Activated CD8-positive, alpha-beta memory T cell treated with anti-CD3 and anti-CD28 coated beads, Interleukin-2, amount 50 U/mL, for 1 hour (primary cell): ENCODE data around the gene SHISA6.

Experiments
- DNase-seq: peaks from one replicate; pipeline ENCODE4 v3.0.0-alpha.2; 2020; ENCODE audit errors: extremely low read depth

Gene SHISA6

DNA sequence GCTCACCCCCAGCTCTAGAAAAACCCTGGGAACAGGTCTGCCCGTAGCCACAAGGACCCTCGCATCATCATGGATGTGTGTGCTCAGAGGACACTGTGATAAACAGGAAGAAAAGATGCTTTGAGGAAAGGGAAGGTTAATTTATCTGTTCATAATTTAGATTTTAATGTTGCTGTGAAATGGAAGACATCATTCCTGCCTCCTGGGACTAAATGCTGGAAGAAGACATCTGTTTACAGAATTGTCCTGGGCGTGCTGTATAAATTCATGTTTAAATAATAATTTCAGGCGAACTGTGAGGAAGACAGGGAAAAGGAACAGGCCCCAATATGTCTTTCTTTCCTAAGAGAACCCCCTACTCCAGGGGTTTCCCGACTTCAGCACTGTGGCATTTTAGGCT, 112.6 kb downstream of the SHISA6 start:
- no peak for DNase-seq

DNA sequence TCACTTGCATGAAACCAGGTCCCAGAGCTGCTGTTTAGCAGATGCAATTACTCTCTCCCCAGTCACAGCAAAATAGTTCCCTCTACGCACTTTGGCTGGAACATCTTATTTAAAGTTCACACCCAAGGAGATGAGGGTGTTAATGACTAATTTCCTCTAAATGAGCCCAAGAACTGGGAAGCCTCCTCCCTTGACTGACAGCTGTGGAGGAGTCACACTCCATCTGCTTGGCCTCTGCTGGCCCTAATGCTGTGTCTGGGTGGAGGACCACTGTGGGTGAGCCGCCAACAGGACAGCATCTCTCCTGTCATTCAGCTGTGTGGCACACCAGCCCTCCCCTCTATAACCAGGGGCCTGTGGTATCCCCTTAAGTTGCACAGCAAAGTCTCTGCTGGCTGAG, 115.4 kb downstream of the SHISA6 start:
- DNase-seq, result no peak

DNA sequence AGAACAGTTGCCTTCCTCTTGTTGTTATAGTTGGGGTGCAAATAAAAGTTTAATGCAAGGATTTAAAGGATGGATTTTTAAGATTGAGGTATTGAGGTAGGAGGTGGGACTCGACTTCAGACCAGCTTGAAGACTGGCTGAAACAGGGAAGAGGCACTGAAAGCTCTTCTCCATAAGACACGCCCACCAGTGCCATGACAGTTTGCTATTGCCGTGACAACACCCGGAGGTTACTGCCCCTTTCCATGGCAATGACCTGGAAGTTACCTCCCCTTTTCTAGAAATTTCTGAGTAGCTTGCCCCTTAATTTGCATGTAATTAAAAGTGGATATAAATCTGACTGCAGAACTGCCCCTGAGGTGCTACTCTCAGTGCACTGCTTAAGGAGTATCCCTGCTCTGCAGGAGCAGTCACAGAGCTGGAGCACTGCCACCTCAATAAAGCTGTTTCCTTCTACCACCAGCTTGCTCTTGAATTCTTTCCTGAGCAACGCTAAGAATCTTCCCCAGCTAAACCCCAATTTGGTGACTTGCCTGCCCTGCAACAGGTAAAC, 122.6 kb downstream of the SHISA6 start:
- no peak for DNase-seq

DNA sequence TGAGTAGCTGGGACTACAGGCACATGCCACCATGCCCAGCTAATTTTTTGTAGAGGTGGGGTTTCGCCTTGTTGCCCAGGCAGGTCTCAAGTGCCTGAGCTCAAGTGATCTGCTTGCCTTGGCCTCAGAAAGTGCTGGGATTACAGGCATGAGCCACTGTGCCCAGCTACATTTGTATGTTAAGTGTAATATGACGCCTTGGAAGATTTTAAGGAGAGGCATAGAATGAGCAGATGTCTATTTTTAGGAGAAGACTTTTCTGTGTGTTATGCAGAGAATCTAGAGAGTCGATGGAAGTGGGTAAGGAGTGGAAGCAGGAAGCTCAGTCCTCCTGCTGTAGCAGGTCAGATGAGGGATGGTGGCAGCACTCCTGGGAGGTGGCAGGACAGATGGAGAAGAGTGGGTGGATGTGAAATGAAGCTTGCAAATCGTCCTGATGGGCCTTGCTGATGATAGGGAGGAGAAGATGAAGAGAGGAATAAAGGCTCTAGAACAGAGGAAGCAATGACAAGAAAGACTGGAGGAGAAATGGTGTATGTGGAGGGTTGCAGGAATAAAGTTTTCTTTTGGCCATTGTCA, 125.3 kb downstream of the SHISA6 start:
- DNase-seq, result no peak

DNA sequence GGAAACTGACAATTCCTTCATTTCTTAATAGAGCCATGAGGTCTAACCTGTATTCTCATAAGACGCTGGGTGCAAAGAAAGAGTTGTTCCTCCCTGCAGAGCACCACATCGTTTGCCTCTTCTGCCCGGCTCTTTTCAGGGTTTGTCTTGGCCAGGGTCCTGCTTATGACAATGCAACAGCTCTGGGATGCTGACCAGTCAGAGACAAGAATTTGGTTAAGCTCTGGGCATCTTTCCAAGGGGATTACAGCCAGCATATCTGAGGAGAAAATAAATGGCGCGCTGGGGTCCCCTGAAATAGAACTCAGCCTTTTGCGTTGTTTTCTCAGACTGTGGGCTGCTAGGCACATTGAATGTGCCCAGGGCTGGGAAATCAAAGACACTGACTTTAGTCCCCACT, 128.6 kb downstream of the SHISA6 start:
- no peak for DNase-seq

DNA sequence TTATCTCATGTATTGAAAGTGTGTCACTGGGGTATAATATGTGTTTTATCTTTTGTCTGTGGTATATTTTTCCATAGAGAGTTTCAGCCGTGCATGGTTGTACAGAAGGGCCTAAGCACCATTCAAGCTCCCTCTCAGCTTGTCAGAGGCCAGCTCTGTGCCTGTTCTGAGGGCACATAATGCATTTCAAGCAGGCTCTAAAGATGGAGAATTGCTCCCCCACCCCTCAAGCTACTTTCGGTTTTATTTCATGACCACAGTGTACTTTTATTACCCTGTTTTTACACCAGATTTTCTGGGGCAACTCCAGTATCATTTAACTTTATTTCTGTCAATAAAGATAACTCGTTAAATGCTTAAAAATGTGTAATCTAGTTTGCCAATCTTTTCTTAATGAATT, 131.7 kb downstream of the SHISA6 start:
- DNase-seq, result no peak

DNA sequence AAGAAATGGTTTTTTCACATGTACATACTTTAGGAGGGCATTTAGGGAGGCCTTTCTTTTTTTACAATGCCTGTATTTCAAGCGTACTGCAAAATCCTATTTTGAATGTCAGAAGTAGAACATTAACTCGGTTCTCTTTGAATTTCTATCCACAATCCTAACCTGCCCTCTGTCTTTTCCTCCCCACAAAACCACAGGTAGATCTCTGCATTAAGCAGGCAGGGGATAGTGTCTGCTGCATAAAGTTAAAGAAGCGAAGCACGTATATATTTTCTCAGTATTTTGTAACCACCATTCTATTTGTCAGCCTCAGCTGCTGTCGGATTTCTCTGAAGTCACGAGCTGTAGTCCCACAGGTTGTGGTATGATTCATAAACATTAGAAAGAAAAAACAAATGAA, 137.5 kb downstream of the SHISA6 start:
- DNase-seq, result no peak

DNA sequence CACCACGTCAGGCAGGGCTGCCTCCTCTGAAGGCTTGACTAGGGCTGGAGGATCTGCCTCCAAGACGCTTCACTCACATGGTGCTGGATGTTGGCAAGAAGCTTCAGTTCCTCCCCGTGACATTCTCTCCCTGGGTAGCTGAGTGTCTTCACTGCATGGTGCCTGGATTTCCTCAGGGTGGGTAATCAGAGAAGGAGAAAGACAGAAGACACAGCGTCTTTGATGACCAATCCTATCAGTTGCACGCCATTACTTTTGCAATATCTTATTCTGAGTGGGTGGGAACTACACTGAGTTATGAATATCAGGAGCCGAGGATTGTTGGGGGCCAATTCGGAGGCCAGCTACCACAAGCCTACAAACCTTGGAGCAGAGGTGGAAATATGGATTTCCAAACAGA, 139.7 kb downstream of the SHISA6 start:
- DNase-seq, result no peak

DNA sequence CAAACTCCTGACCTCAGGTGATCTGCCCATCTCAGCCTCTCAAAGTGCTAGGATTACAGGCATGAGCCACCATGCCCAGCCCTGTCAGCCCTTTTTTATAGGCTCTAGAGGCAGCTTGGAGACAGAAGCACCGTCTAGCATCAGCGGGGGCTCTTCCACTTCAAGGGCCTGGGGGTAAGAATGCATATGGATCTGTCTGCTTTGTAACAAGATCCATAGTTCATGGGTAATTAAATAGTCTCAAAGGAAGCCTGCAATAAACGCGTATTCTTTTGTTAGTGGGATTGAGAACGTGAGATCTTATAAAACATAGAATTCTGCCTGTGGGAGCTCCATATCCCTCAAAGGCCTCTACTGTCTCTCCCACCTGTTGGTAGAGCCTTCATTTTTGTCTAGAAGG, 142.1 kb downstream of the SHISA6 start:
- no peak for DNase-seq

DNA sequence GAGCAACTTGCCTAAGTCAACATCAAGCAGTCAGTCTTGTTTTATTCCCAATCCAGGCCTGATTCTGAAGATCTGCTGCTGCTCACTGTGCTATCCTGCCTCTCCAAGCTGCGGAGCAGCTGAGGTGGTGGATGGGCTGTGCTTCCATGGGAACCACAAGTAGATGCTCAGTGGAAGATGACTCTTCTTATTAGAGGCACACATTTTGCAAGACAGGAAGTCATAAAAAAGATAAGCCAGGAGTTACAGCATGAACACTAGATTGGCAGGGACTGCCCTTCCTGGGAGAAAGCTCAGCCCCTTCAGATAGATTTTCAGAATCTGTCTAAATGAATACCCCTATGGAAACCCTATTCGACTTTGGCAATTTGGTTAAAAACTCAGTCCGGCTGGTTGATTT, 143.1 kb downstream of the SHISA6 start:
- no peak for DNase-seq

DNA sequence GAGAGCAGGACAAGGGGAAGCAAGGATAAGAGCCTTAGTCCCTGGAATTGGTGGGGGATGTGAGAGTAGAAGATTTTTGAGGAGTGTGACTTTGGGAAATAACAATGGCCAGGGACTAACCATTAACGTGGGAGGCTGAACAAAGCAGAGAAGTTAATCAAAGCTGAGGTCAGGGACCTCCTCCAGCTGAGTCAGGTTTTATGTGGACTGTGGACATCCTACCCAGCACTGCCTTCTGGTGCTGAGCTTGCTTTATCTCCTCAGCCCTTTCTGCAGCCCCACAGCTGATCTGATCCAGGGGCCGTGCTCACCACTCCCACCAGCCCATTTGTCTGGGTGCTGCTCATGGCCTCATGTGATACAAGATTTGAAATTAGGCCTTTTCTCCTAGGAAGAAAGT, 146.6 kb downstream of the SHISA6 start:
- DNase-seq, result no peak

DNA sequence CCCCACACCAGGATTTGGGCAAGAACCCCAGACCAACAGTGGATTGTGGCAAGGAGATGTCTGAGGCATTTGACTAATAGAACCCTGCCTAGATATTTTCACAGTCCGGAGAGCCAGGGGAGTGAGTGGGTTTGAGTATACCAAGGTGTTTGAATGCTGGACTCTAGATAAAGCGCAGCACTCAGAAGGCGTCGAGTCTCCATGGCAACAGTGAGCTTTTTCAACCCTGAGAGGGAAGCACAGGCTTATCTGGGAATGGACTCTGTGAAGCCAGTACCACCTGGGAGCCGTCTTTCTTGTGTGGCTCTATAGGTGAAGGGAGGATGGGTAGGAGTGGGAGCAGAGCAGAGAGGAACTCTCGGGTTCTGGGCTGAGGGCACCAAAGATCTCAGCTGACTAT, 147.0 kb downstream of the SHISA6 start:
- no peak for DNase-seq

DNA sequence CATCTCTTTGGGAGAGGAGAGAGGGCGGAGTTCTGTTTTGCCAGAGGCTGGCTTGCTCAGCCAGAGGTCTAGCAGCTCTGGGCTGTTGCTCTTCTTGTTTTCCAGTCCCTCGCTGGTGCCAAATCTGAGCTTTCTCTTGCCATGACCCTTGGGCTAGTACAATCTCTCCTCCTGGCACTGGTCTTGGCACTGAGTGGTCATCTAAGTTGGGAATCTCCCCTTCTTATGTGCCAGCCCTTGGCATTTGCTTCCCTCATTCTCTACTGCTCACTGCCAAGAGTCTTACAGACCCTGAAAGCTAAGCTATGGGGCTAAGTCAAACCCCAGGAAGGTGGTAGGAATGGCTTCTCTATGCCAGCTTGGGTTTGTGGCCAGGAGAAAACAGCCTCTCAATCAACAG, 148.6 kb downstream of the SHISA6 start:
- no peak for DNase-seq

DNA sequence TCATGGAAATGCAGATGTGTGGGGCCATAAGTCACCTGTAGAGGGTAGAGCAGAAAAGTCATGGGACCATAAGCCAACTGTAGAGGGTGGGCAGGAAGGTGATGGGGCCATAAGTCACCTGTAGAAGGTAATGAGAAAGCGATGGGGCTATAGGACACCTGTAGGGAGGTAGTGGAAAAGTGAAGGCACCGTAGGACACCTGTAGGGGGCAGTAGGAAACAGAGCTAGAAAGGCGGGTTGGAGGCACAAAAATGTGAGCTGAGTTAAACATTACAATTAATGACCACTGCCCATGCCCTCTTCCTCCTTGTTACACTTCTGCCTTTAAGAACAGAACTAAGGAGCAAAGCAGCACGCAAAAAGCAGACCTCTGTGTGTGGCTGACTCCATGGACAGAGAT, 150.1 kb downstream of the SHISA6 start:
- no peak for DNase-seq

DNA sequence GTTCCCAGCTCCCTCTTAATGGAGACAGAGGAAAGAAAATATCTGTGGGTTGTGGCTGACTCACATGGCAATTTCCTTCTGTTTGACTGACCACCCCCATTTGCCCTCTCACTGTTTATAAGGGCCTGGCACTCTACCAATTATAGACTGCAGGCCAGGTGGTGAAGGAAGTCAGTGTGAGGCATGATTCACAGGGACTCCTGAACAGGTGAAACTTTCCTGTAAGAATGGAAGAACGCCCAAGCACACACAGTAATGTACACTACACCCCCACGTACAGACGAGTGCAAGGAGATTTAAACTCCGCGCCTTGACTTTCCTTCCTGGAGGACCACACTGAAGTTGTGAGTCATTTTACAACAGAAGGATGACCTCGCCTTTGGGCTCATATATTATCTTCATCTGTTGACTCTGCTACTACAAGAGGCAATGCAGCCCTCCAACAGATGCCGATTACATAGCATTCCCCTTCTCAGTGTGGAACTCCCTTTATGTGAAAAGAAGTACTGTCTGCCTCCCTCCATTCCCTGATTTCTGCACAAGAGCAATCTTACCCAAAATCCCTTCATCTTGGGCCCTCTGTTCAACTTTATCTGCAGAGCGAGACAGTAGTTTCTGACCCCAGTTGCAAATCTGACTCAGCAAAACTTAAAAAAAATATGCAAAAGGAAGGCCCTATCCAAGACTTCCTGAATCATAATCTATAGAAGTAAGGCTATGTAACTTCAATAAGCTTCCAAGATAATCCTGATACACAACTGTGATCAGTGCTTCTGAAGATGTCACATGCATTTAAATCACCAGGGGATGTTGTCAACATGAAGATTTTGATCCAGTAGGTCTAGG, 163.6 kb downstream of the SHISA6 start:
- DNase-seq, result no peak

DNA sequence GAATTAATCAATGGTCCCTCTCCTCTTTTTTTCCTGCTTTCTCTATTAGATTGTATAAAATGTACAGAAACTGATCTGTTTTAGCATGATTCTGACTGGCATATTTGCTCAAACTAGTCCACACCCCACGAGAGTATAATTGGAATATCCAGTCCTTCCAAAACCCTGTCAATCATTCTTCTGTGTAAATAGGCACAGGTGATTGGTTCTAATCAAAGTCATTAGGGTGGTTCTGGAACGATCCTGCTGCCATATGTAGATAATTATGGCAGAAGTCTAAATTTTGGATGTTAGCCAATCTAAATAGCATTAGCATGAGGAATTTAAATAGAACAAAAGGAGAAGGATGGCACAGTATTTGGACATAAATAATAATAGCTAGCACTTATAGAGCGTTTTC, 165.7 kb downstream of the SHISA6 start:
- DNase-seq, result no peak

DNA sequence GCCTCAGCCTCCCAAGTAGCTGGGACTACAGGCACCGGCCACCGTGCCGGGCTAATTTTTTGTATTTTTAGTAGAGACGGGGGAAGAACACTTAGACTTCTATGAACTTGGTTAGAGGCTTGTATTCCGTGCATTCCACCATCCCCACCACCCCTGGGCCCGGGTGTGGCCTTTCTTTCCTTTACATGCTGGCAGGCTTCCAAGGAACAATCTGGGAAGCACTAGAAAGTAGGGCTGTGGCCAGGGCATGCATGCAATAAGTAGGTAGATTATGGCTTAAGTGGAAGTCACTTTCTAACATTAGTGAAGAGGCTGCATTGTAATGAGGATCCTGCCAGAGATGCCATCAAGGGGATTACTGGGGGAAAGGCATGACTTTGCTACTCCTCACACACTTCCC, 171.6 kb downstream of the SHISA6 start:
- no peak for DNase-seq

DNA sequence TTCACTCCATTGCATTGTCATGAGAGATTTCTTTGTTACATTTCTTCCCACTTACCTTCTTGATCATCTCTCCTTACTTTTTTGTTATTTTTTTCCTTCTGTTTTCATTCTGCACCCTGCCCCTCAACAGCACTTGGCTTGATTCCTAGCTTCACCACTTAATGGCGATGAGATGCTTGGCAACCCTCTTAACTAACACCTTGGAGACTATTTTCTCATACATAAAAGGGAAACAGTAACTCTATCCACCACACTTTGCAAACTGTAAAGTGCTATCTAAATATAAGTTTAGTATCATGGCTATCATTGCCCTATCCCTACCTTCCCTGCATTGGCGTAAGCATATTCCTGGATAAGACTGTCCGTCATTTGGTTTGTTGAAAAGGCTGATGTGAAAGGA, 177.3 kb downstream of the SHISA6 start:
- no peak for DNase-seq

DNA sequence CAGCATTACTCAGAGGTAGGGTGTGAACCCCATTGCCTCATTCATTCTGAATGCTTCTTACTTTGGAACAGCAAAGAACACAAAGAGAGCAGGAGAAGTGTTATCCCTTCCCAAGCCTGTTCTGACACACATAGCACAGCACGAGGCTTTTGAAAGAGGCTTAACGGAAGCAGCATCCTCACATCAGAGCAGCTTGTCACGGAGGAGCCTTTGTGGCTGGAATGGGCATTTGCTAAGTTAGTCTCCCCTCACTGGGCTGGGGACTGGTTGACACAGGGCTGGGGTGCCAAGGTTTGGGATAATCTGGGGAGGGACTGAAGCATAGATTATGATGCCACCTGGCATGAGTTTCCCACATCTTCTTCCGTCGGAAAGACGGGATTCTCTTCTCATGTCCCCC, 189.7 kb downstream of the SHISA6 start:
- no peak for DNase-seq

DNA sequence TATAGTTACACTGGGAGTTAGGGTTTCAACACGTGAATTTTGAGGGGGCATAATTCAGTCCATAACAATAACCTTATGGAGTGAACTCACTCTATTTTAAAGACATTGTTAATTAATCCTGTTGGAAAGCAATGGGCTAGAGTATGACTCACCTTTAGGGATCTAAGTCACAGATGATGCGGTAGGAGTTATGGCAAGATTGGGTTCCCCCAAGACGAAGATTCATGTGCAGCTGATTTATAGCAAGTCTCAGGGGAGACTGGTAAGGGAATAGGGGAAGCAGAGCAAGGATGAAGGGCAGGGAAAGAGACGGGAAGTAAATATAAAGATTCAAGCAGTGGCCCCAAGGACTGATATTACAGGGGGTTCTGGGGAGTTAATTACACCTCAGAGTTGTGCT, 197.7 kb downstream of the SHISA6 start:
- no peak for DNase-seq

DNA sequence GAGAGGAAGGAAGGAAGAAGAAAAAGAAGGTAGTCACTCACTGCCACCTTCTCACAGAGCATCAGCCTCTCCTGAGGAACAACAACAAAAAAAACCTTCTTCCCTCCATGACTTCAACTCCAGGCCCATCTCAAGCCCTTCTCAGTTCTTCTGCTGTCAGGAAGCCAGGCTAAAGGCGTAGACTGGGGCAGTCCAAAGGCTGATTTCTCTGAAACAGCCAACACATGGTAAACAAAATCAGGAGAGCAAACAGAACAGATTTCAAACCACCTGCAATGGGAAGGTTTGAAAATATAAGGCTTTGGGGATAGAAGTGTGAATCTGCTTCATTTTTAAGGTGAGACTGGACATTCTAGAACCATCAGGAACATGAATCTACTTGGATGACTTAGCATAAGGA, 200.0 kb downstream of the SHISA6 start:
- DNase-seq, result no peak

DNA sequence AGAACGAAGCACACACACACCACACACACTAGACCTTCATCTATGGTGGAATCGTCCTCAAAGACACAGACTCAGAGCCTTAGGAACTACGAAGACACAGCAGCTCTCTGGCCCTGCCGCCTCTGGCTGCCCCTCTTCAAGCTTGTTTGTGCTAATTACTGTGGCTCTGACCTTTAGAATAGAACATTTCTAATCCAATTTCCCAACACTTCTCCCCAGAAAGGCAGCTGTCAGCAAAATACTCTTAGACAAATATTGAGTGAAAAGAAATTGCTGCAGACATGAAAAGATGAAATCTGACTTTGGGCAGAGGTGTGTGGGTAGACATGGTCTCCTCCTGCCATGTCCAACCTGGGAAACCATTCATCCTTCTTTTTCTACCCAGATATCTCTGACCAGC, 205.3 kb downstream of the SHISA6 start:
- DNase-seq, result no peak

DNA sequence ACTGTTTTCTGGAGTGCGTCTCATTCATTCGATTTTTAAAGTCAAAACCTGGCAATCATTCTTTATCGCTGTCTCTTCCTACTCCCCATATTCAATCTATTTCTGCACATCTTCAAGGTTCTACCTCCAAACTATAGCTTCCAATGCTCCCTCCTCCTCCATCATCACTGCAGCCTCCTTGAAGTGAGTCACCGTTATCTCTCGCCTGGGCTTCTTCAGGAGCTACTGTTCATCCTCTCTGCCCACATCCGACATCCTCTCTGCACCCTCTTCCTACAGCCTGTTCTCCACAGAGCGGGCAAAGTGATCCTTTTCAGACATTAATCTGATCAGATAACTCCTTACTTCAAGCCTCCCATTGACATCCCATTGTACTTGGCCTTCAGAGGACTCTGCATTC, 213.1 kb downstream of the SHISA6 start:
- DNase-seq, result no peak

DNA sequence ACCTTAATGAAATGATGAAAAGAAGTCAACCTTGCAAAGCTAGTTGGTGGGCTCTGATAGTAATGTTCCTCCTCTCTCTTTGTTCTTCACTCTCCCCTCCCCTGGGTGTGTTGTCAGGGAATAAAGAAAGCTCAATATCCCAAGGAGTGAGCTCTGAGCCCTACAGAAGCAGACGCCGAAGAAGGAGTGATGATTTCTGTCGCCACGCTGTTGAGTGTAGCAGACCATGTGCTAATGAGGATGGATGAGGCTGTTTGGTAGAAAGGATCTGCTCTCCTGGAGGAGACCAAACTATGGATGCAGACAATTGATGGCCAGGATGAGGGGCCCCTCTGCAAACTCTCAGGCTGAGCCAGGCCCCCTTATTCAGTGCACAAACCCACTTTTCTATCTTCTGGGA, 217.3 kb downstream of the SHISA6 start:
- DNase-seq, result no peak
